Lower leg skin (tissue), 4 donors: ENCODE measurements around the gene PPP1R12C. TPM values are rescaled to one million over a fixed set of nuclear protein-coding genes. Genes with fewer than 3 reads are reported as not detected.

Experiments used
- DNase-seq, 2 donors: peaks; one replicate each; pipeline ENCODE4 v3.0.0-alpha.2; 2019; ENCODE audit warnings: low spot score in 2 of 2
- H3K4me3 ChIP-seq: fragments of 200-600 bp; sonication (generic); 2 replicates; pipeline ENCODE4 v1.5.1; 2017; ENCODE audit warnings: mild to moderate bottlenecking, low read depth; ENCODE audit not compliant: poor library complexity, severe bottlenecking
- CTCF ChIP-seq, 3 donors: fragments of 450-650 bp; IDR thresholded peaks; one replicate each; pipeline ENCODE4 v1.5.1; 2016; ENCODE audit warnings: antibody characterized with exemption in 3 of 3, mild to moderate bottlenecking in 3 of 3, moderate library complexity in 2 of 3
- POLR2A ChIP-seq, 2 donors: fragments of 450-650 bp; IDR thresholded peaks; one replicate each; pipeline ENCODE4 v1.6.1; 2016 to 2017; ENCODE audit warnings: antibody characterized with exemption in 2 of 2, mild to moderate bottlenecking in 1 of 2, moderate library complexity in 1 of 2
- WGBS, 2 donors: methylation state at CpG; one replicate each; pipeline ENCODE4 v1.1.5; 2018; 5-methylcytosine and 5-hydroxymethylcytosine counted together
- intact Hi-C: fragments of 100-400 bp; cut with DNase I; formaldehyde crosslinking; loops from one replicate; pipeline ENCODE4 v1.15.0; 2023; ENCODE audit warnings: low total_unique reads
- total RNA-seq, 4 donors: library from RNA; depleted of rRNA; stranded (reverse); fragments of >200 nt; gene quantifications; one replicate each; pipeline ENCODE4 v1.1.0, GENCODE V29; 2016

The PPP1R12C gene
- total RNA-seq, 4 donors from 2014 or later, result 55.5 to 103 (median 79.4) TPM

DNA sequence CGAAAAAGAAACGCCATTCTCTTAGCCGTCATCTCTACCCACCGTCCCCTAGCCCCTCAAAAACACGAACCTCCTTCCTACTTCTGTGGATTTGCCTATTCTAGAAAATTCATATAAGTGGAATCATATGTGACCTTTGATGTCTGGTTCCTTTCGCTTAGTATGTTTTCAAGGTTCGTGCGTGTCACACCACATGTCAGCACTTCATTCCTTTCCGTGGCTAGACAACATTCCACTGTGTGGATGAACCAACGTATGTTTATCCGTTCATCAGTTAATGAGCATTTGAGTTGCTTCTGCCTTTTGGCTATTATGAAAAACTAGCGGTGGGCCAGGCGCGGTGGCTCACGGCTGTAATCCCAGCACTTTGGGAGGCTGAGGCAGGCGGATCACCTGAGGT lies 14.0 kb upstream of the PPP1R12C start:
- H3K4me3 ChIP-seq, result no peak overlapping the region
- intact Hi-C loops, result no loop called here
- WGBS, 2 donors, result 63 to 68% methylated on average over 16 of the region's 16 CpGs
- no peak for DNase-seq
- no peak for TF ChIP-seq POLR2A (IDR thresholded peaks at IDR 0.05)
- no peak for TF ChIP-seq CTCF (IDR thresholded peaks at IDR 0.05)

DNA sequence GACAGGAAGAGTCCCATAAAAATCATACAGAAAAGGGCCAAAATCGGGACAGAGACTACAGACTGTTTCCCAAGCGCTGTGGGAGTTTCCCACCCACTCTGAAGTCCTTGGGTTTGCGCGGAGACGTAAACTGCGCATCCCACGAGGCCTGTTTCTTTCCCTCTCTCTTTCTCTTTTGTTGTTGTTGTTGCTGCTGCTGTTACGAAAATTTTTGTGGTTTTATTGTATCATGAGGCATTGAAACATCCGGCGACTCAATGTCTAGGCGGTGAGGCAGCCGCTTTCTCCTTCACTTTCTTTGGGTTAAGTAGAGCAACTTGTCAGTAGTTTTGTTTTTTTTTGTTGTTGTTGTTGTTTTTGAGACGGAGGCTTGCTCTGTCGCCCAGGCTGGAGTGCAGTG lies 1.6 kb upstream of the PPP1R12C start:
- intact Hi-C loops, result no loop called here
- no peak overlapping the region for H3K4me3 ChIP-seq

GRCh38 chr19:55118401-55118991 lies 1.1 kb upstream of the PPP1R12C start:
- H3K4me3 ChIP-seq, result peak overlapping the region; percentile 28
- intact Hi-C loops, result no loop called here
- no peak for TF ChIP-seq CTCF (IDR thresholded peaks at IDR 0.05)
- no peak for TF ChIP-seq POLR2A (IDR thresholded peaks at IDR 0.05)
- 22 to 24% methylated on average over 18 to 22 of the region's 22 CpGs for WGBS, 2 donors
- DNase-seq, result peak in 1 of 2 donors; percentile 55

More for the DNA sequence above, 1.6 kb upstream of the PPP1R12C start:
- TF ChIP-seq POLR2A (IDR thresholded peaks at IDR 0.05) (no peak), CTCF (IDR thresholded peaks at IDR 0.05) (no peak)
- WGBS, 2 donors, result 83 to 84% methylated on average over 14 of the region's 14 CpGs
- no peak for DNase-seq

- intact Hi-C loops, result no loop called here
- DNase-seq, result peak; percentile 98 to 99
- WGBS, 2 donors, result 0 to 1% methylated on average over 34 to 42 of the region's 44 CpGs
- H3K4me3 ChIP-seq, result peak overlapping the region; percentile 28
- no peak for TF ChIP-seq POLR2A (IDR thresholded peaks at IDR 0.05)
- no peak for TF ChIP-seq CTCF (IDR thresholded peaks at IDR 0.05)
These were observed 390 bp upstream of the PPP1R12C start for GRCh38 chr19:55117663-55118391.

DNA sequence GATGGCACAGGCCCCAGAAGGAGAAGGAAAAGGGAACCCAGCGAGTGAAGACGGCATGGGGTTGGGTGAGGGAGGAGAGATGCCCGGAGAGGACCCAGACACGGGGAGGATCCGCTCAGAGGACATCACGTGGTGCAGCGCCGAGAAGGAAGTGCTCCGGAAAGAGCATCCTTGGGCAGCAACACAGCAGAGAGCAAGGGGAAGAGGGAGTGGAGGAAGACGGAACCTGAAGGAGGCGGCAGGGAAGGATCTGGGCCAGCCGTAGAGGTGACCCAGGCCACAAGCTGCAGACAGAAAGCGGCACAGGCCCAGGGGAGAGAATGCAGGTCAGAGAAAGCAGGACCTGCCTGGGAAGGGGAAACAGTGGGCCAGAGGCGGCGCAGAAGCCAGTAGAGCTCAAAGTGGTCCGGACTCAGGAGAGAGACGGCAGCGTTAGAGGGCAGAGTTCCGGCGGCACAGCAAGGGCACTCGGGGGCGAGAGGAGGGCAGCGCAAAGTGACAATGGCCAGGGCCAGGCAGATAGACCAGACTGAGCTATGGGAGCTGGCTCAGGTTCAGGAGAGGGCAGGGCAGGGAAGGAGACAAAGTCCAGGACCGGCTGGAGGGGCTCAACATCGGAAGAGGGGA lies 1.1 kb downstream of the PPP1R12C start:
- intact Hi-C loops, result no loop called here
- peak; percentile 69 to 95 for DNase-seq
- WGBS, 2 donors, result 1% methylated on average over 25 of the region's 25 CpGs
- peak overlapping the region; percentile 81 for H3K4me3 ChIP-seq
- TF ChIP-seq POLR2A (IDR thresholded peaks at IDR 0.05) (no peak), CTCF (IDR thresholded peaks at IDR 0.05) (no peak)
